ENCODE data around the gene SNRNP35.
"Not testable (repeated sequence)": the region's sequence is repeated elsewhere in the genome, so short reads cannot be mapped to it uniquely, and the experiment has no call there.

The SNRNP35 gene

DNA sequence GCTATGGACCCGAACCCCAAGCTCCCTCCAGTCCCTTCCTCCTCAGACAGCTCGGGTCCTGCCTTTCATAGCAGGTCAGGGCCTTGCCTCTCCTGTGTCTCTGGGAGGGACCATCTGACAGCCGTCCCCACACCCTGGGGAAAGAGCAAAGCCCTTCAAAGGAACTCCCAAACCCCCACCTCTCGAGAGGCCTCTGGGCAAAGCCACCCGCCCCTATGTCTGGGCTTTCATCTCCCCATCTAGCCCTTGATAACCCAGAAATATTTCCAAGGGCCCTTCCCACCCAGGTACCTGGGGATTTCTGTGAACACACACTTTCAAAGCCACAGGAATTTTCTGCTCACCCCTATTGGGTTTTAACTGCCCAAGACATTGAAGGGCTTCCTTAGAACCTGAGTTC lies 32.1 kb downstream of the SNRNP35 start:
- no peak overlapping the region for H3K27ac ChIP-seq

DNA sequence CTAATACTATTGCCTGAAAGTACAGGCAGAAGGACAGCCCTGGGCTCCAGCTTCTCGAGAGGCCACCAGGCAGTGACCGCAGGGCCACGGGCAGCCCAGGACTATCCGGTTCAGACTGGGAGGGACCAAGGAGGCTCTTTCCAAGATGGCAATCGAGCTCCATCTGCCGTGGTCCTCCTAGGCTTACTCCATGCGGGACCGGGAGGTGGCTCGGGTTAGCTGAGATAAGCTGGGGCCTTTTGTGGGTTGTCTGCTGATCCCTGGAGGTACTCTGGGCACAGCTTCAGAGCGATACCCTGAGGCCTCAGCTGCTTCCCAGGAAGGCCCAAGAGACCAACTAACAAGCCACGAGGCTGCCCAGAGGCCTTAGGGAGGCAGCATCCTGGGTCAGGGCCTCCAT lies 33.1 kb downstream of the SNRNP35 start:
- Histone ChIP-seq H3K36me3 (ENCODE audit: insufficient read depth) (no peaks in the 10 kb centered on the region), H3K4me2 (no peak overlapping the region), H3K27ac (no peak overlapping the region), H3K4me1 (ENCODE audit: low read depth, poor library complexity, severe bottlenecking) (no peaks in the 10 kb centered on the region), H3K4me3 (IDR thresholded peaks at IDR 0.05; ENCODE audit: insufficient read depth, low read depth, low read length) (no peak overlapping the region), H3K27me3 (ENCODE audit: insufficient read depth, low read depth) (no peaks in the 10 kb centered on the region), H3K9ac (no peak overlapping the region), H4K20me1 (ENCODE audit: insufficient read depth) (no peaks in the 10 kb centered on the region), H2AFZ (ENCODE audit: low read depth) (no peak overlapping the region), H3K79me2 (ENCODE audit: insufficient read depth, low read depth) (no peaks in the 10 kb centered on the region)
- TF ChIP-seq, protein P1, sequence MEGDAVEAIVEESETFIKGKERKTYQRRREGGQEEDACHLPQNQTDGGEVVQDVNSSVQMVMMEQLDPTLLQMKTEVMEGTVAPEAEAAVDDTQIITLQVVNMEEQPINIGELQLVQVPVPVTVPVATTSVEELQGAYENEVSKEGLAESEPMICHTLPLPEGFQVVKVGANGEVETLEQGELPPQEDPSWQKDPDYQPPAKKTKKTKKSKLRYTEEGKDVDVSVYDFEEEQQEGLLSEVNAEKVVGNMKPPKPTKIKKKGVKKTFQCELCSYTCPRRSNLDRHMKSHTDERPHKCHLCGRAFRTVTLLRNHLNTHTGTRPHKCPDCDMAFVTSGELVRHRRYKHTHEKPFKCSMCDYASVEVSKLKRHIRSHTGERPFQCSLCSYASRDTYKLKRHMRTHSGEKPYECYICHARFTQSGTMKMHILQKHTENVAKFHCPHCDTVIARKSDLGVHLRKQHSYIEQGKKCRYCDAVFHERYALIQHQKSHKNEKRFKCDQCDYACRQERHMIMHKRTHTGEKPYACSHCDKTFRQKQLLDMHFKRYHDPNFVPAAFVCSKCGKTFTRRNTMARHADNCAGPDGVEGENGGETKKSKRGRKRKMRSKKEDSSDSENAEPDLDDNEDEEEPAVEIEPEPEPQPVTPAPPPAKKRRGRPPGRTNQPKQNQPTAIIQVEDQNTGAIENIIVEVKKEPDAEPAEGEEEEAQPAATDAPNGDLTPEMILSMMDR (conservative IDR thresholded peaks at IDR 0.05; ENCODE audit: low read depth, low read length) = no peak

More for the DNA sequence above, 32.1 kb downstream of the SNRNP35 start:
- H3K4me3 ChIP-seq (IDR thresholded peaks at IDR 0.05; ENCODE audit: insufficient read depth, low read depth, low read length) = no peak overlapping the region
- H3K36me3 ChIP-seq (ENCODE audit: insufficient read depth) = no peaks in the 10 kb centered on the region
- H2AFZ ChIP-seq (ENCODE audit: low read depth) = no peak overlapping the region
- TF ChIP-seq, protein P1 (conservative IDR thresholded peaks at IDR 0.05; ENCODE audit: low read depth, low read length) = no peak
- no peak overlapping the region for H3K9ac ChIP-seq
- H3K27me3 ChIP-seq (ENCODE audit: insufficient read depth, low read depth) = no peaks in the 10 kb centered on the region
- no peak overlapping the region for H3K4me2 ChIP-seq
- no peaks in the 10 kb centered on the region for H3K4me1 ChIP-seq (ENCODE audit: low read depth, poor library complexity, severe bottlenecking)
- H4K20me1 ChIP-seq (ENCODE audit: insufficient read depth) = no peaks in the 10 kb centered on the region
- no peaks in the 10 kb centered on the region for H3K79me2 ChIP-seq (ENCODE audit: insufficient read depth, low read depth)

DNA sequence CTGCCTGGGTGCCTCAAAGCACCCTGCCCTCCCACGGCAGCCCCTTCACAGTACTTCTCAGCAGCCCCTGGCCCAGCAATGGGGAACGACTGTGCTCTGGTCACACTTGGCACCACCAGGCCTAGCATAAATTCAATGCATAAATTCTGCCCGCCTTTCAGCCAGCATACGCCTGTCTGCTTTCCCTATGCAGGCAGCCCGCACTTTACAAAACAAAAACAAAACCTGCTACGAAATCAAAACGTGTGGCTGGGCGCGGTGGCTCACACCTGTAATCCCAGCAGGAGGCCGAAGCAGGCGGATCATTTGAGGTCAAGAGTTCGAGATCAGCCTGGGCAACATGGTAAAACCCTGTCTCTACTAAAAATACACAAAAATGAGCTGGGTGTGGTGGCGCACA lies 33.5 kb downstream of the SNRNP35 start:
- Histone ChIP-seq H3K79me2 (ENCODE audit: insufficient read depth, low read depth) (no peaks in the 10 kb centered on the region), H3K4me3 (IDR thresholded peaks at IDR 0.05; ENCODE audit: insufficient read depth, low read depth, low read length) (no peak overlapping the region), H2AFZ (ENCODE audit: low read depth) (no peak overlapping the region), H3K27me3 (ENCODE audit: insufficient read depth, low read depth) (no peaks in the 10 kb centered on the region), H3K9ac (no peak overlapping the region), H3K4me2 (no peak overlapping the region), H3K4me1 (ENCODE audit: low read depth, poor library complexity, severe bottlenecking) (no peaks in the 10 kb centered on the region), H4K20me1 (ENCODE audit: insufficient read depth) (no peaks in the 10 kb centered on the region), H3K27ac (no peak overlapping the region), H3K36me3 (ENCODE audit: insufficient read depth) (no peaks in the 10 kb centered on the region)
- TF ChIP-seq, protein P1 (conservative IDR thresholded peaks at IDR 0.05; ENCODE audit: low read depth, low read length) = no peak

DNA sequence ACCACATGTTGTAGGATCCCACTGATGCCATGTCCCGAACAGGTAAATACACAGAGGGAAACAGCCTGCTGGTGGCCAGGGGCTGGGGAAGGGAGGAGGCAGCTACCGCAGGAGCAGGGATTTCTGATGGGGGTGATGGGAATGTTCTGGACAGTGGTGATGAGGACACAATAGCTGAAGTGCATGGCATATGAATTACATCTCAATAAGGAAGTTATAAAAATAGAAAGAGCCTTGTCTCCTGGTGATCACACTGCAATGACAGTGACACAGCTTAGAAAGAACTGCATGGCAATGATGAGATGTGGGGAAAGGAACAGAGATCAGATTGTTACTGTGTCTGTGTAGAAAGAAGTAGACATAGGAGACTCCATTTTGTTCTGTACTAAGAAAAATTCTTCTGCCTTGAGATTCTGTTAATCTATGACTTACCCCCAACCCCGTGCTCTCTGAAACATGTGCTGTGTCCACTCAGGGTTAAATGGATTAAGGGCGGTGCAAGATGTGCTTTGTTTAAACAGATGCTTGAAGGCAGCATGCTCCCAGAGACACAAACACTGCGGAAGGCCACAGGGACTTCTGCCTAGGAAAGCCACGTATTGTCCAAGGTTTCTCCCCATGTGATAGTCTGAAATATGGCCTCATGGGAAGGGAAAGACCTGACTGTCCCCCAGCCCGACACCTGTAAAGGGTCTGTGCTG lies 34.5 kb downstream of the SNRNP35 start:
- not testable (repeated sequence) for H4K20me1 ChIP-seq (ENCODE audit: insufficient read depth); H2AFZ ChIP-seq (ENCODE audit: low read depth); H3K36me3 ChIP-seq (ENCODE audit: insufficient read depth); H3K9ac ChIP-seq; H3K27ac ChIP-seq; H3K4me1 ChIP-seq (ENCODE audit: low read depth, poor library complexity, severe bottlenecking); H3K4me2 ChIP-seq; H3K79me2 ChIP-seq (ENCODE audit: insufficient read depth, low read depth); H3K27me3 ChIP-seq (ENCODE audit: insufficient read depth, low read depth); H3K4me3 ChIP-seq (IDR thresholded peaks at IDR 0.05; ENCODE audit: insufficient read depth, low read depth, low read length)

DNA sequence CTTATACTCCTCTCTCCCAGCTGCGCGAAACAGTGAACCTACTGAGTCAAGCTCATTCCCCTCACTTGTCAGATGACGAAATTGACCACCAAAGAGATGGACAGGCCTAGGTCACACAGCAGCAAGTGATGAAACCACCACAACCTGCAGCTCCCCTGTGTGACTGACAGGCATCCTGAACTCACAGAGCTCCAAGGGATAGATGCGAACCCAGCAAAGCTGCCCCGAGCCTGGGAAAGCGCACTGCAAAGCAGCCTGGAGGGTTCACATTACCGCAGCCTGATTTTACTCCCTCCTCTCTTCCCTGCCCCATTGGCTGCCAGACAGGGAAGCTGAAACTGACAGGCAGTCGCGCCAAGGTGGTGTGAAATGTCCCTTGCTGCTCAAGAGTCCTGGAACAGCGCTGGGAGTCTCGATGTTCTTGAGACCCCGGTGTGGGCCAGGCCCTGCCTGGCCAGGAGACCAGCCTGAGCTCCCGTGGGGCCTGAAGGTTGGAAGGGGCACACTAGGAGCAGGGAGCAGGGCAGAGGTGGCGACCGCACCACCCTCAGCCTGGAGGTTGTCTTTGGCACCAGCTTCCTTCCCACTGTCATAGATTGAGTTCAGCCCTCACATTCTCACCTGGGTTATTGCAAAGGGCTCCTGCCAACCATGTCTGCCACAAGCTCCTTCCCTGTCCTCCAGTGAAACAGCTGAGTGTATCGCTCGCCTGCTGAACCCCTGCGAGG lies 36.3 kb downstream of the SNRNP35 start:
- no peak overlapping the region for H2AFZ ChIP-seq (ENCODE audit: low read depth)
- no peak overlapping the region for H3K9ac ChIP-seq
- H3K4me3 ChIP-seq (IDR thresholded peaks at IDR 0.05; ENCODE audit: insufficient read depth, low read depth, low read length) = no peak overlapping the region
- H3K27ac ChIP-seq = no peak overlapping the region
- TF ChIP-seq, protein P1 (conservative IDR thresholded peaks at IDR 0.05; ENCODE audit: low read depth, low read length) = no peak
- H4K20me1 ChIP-seq (ENCODE audit: insufficient read depth) = no peaks in the 10 kb centered on the region
- no peaks in the 10 kb centered on the region for H3K27me3 ChIP-seq (ENCODE audit: insufficient read depth, low read depth)
- H3K79me2 ChIP-seq (ENCODE audit: insufficient read depth, low read depth) = no peaks in the 10 kb centered on the region
- H3K4me2 ChIP-seq = no peak overlapping the region
- no peaks in the 10 kb centered on the region for H3K36me3 ChIP-seq (ENCODE audit: insufficient read depth)
- H3K4me1 ChIP-seq (ENCODE audit: low read depth, poor library complexity, severe bottlenecking) = no peaks in the 10 kb centered on the region
